Prostate gland (tissue), 2 donors: ENCODE results near the gene LSAMP.

Experiments
- POLR2AphosphoS5 ChIP-seq: sonication (generic); formaldehyde crosslinking; IDR thresholded peaks from one replicate; pipeline ENCODE4 v1.6.1; 2017; ENCODE audit warnings: antibody characterized with exemption
- TF ChIP-seq, protein P1 (sequence below), 4 experiments: fragments of 200-600 bp in 2 of 4; fragments of 450-650 bp in 2 of 4; sonication (generic) in 2 of 4; IDR thresholded peaks; 1 replicate in 3 of 4; 2 replicates in 1 of 4; pipeline ENCODE4 v1.5.1; 2016 to 2019; ENCODE audit warnings: antibody characterized with exemption in 4 of 4, mild to moderate bottlenecking in 2 of 4, moderate library complexity in 2 of 4

- TF ChIP-seq POLR2AphosphoS5 = no peak
- TF ChIP-seq, protein P1, sequence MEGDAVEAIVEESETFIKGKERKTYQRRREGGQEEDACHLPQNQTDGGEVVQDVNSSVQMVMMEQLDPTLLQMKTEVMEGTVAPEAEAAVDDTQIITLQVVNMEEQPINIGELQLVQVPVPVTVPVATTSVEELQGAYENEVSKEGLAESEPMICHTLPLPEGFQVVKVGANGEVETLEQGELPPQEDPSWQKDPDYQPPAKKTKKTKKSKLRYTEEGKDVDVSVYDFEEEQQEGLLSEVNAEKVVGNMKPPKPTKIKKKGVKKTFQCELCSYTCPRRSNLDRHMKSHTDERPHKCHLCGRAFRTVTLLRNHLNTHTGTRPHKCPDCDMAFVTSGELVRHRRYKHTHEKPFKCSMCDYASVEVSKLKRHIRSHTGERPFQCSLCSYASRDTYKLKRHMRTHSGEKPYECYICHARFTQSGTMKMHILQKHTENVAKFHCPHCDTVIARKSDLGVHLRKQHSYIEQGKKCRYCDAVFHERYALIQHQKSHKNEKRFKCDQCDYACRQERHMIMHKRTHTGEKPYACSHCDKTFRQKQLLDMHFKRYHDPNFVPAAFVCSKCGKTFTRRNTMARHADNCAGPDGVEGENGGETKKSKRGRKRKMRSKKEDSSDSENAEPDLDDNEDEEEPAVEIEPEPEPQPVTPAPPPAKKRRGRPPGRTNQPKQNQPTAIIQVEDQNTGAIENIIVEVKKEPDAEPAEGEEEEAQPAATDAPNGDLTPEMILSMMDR (IDR thresholded peaks at IDR 0.05) = no peak
Observed at GRCh38 chr3:116153174-116153573, 292.1 kb downstream of the LSAMP start.
